ENCODE results near the gene CACFD1. TPM values are rescaled to one million over a fixed set of nuclear protein-coding genes. Genes with fewer than 3 reads are reported as not detected.

The CACFD1 gene
- polyA plus RNA-seq, 1 donor from 2014 or later: 15.9 TPM

DNA sequence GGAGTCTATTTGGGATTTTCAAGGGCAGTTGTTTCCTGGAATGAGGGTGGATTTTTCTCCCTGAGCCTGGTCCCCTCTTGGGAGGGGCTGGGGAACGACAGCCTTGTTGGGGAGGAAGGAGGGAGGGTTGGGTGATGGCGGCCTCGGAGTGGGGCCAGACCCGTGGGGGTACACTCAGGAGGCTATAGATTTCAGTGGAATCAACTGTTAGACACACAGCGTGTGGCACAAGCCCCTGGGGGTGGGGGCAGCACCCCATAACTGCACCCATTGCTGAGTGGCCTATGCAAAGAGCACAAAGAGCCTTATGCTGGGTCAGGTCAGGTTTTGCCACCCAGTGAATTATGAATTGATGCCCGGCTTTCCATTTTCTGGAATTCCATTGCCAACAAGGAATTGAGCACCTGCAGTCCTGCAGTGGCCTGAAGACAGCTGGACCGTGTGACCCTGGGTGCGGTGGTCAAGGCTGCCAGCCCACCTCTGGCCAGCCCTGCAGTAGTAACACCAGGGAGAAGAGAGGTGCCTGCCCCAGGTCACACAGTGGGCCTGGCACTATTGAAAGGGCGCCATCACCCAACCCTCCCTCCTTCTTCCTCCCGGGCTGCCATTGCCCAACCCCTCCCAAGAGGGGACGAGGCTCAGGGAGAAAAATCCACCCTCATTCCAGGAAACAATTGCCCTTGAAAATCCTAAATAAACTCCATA, 56.6 kb downstream of the CACFD1 start:
- Mint-ChIP-seq H3K36me3 (peaks cover 2% of the 10 kb centered on the region), H3K9me3 (no peaks in the 10 kb centered on the region), H3K27ac (no peak overlapping the region), H3K4me3 (no peak overlapping the region), H3K4me1 (no peaks in the 10 kb centered on the region), H3K27me3 (peaks cover 3% of the 10 kb centered on the region)

DNA sequence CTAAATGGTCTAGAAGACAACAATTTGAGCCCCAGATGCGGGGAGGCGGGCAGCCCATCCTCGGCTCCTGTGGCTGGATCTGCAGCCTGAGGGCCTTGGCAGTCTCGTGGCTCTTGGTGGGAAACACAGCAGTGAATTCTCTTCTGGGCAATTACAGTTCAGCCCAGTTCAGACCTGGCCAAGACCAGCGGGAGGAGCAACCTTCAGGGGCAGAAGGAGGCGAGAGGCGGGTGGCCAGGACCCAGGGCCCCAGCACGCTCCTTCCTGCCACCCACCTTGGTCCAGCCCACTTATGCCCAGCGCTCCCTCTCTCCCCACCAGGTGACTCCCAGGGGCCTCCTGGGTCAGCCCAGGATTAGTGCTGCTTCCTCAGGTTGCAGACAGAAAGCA, 57.2 kb downstream of the CACFD1 start:
- Mint-ChIP-seq H3K36me3 (peaks cover 2% of the 10 kb centered on the region), H3K4me3 (no peak overlapping the region), H3K27ac (no peak overlapping the region), H3K27me3 (peaks cover 3% of the 10 kb centered on the region), H3K9me3 (no peaks in the 10 kb centered on the region), H3K4me1 (no peaks in the 10 kb centered on the region)

DNA sequence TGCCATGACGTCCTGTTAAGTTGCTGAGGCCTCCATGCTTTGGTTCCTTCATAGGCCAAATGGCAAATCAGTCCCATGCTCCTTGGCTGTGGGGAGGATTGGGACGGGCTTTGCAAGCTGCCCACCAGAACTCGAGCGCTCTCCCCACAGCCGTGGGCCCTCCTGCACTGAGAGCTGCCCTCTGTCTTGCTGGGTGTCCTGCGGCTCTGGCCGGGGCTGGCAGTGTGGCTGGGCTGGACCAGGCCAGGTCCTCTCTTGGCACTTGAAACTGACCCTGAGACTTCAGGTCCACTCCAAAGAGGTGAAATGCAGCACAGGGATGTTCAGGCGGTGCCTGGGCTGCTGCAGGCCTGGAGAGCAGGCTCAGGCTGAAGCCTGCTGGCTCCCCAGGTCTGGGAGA, 57.9 kb downstream of the CACFD1 start:
- H3K27ac Mint-ChIP-seq: no peak overlapping the region
- no peaks in the 10 kb centered on the region for H3K4me1 Mint-ChIP-seq
- H3K9me3 Mint-ChIP-seq: no peaks in the 10 kb centered on the region

DNA sequence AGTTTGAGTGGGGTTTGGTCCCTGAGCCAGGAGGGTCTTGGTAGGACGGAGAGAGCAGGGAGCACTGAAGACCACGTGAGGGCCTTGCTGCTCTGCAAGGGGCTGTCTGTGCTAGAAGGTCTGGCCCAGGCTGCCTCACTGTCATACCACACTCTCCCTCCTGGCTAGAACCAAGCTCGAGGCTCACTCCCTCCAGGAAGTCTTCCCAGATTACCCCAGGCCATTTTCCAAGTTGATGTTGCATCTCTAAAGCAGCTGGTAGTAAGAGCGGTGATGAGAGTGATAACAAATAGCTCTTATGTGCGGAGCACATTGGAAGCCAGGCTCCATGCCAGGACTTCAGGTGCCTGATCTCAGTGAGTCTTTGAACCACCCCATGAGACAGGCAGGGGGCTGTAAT, 58.4 kb downstream of the CACFD1 start:
- Mint-ChIP-seq H3K4me3 (no peak overlapping the region), H3K36me3 (peaks cover 2% of the 10 kb centered on the region), H3K9me3 (no peaks in the 10 kb centered on the region), H3K27ac (no peak overlapping the region), H3K4me1 (no peaks in the 10 kb centered on the region), H3K27me3 (peaks cover 3% of the 10 kb centered on the region)

More for the DNA sequence above, 57.9 kb downstream of the CACFD1 start:
- H3K36me3 Mint-ChIP-seq: peaks cover 2% of the 10 kb centered on the region
- H3K4me3 Mint-ChIP-seq: no peak overlapping the region
- H3K27me3 Mint-ChIP-seq: peaks cover 3% of the 10 kb centered on the region

DNA sequence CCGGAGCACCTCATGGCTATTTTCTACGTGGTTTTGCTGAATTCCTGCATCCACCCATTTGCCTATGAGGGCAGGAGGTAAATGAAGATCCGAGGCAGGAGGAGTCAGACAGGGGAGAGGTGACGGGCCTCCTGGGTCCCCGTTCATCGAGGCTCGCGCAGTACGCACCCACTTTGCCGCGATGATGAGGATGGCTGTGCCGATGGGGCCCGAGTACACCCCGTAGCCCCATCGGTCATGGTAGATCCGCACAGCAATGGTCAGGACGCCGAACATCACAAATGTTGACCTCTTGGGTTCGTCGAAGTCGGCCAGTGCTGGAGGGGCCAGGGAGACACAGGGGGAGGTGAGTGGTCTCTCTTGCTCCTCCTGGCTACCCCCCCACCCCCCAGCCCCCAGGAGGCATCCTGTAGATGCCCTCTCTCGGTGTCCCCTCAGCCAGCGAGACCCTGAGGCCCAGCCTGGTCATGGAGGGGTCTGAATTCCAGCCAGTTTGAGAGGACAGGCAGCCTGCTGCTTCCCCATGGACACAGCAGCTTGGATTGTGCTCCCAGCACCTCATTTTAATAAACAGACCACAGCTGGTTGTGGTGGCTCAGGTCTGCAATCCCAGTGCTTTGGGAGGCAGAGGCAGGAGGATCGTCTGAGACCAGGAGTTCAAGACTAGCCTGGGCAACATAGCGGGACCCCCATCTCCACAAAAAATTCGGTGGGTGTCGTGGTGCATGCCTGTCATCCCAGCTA, 59.1 kb downstream of the CACFD1 start:
- H3K36me3 Mint-ChIP-seq: peaks cover 2% of the 10 kb centered on the region
- H3K27ac Mint-ChIP-seq: no peak overlapping the region
- no peaks in the 10 kb centered on the region for H3K9me3 Mint-ChIP-seq
- H3K27me3 Mint-ChIP-seq: peaks cover 3% of the 10 kb centered on the region
- no peak overlapping the region for H3K4me3 Mint-ChIP-seq
- no peaks in the 10 kb centered on the region for H3K4me1 Mint-ChIP-seq

DNA sequence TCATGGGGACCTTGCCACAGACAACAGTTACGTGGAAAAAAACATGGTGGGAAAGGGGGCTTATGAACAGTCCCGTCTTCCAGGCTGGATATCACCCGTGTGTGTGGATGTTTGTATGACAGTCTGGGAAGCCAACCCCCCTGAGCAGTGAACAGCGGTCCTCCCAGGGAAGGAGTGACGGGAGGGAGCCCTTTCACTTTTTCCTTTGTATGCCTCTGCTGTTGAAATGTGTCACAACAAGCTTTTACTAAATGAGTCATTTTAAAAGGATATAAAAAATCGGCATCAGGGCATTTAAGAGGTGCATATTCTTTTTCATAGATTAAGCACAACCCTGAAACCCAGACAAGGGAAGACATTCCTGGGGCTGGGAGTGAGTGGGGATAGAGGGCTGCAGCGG, 59.9 kb downstream of the CACFD1 start:
- Mint-ChIP-seq H3K27ac (no peak overlapping the region), H3K9me3 (no peaks in the 10 kb centered on the region)

DNA sequence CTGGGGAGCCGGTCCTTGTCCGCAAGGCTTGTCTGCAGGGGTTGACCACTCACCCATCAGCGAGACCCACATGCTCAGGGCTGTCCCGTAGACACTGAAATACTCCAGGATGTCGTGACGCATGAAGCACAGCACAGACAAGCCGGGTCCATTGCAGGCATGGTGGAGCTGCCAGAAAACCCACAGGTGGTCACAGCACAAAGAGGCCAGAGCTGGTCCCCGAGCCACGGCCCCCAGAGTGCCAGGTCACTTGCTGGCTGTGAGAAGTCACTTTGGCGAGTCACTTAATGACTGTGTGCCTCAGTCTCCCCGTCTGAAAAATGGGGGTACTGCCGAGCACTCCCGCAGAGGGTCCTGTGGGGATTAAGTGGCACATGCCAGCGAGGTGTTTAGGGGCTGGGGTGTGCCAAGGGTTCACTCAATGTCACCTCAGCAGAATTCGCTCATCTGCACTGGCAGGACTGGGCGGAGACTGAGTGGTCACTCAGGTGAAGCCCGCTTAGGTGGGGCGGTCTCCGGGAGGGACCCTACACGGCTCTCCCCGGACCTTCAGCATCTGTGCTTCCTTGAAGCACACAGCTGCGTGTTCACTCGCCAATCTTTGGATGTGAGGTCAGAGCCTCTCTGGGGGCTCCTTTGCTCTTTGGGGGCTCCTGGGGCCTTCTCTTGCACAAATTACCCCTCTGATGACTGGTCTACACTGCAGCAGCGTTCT, 60.5 kb downstream of the CACFD1 start:
- Mint-ChIP-seq H3K4me3 (no peak overlapping the region), H3K4me1 (no peaks in the 10 kb centered on the region), H3K27ac (no peak overlapping the region), H3K9me3 (no peaks in the 10 kb centered on the region), H3K36me3 (no peaks in the 10 kb centered on the region), H3K27me3 (peaks cover 4% of the 10 kb centered on the region)

More for the DNA sequence above, 59.9 kb downstream of the CACFD1 start:
- H3K27me3 Mint-ChIP-seq: peaks cover 4% of the 10 kb centered on the region
- H3K4me1 Mint-ChIP-seq: no peaks in the 10 kb centered on the region
- no peak overlapping the region for H3K4me3 Mint-ChIP-seq
- H3K36me3 Mint-ChIP-seq: no peaks in the 10 kb centered on the region

Other genes with a start within 250 kb of the CACFD1 start
- gene ABO, start 184.8 kb upstream of the CACFD1 start, polyA plus RNA-seq: not detected
- gene SURF6, start 123.8 kb upstream of the CACFD1 start, polyA plus RNA-seq: 13.4 TPM
- gene MED22, start 111.8 kb upstream of the CACFD1 start, polyA plus RNA-seq: 26.7 TPM
- 1,229 TPM for gene RPL7A, start 111.8 kb upstream of the CACFD1 start, polyA plus RNA-seq
- gene SURF1, start 103.5 kb upstream of the CACFD1 start, polyA plus RNA-seq: 114 TPM
- 34.7 TPM for gene SURF2, start 103.4 kb upstream of the CACFD1 start, polyA plus RNA-seq
- 72.6 TPM for gene SURF4, start 83.9 kb upstream of the CACFD1 start, polyA plus RNA-seq
- 0.16 TPM for gene STKLD1, start 83.6 kb upstream of the CACFD1 start, polyA plus RNA-seq
- gene REXO4, start 42.0 kb upstream of the CACFD1 start, polyA plus RNA-seq: 31.6 TPM
- gene ADAMTS13, start 37.6 kb upstream of the CACFD1 start, polyA plus RNA-seq: 0.35 TPM
- 65.2 TPM for gene SLC2A6, start 19.1 kb downstream of the CACFD1 start, polyA plus RNA-seq
- gene MYMK, start 65.0 kb downstream of the CACFD1 start, polyA plus RNA-seq: not detected
- gene ADAMTSL2, start 74.7 kb downstream of the CACFD1 start, polyA plus RNA-seq: not detected
- not detected for gene FAM163B, start 149.4 kb downstream of the CACFD1 start, polyA plus RNA-seq
- not detected for gene DBH, start 176.4 kb downstream of the CACFD1 start, polyA plus RNA-seq